HG02763 (cell line): Measurements from ENCODE around the gene ZNF850.

Experiments used
- ATAC-seq: cut with Tn5 transposase; IDR thresholded peaks from one replicate; pipeline ENCODE4 v1.9.1; 2021; ENCODE audit warnings: mild to moderate bottlenecking, moderate library complexity; ENCODE audit not compliant: unreplicated experiment

Gene ZNF850

GRCh38 chr19:36707134-36707533 is 65.5 kb downstream of the ZNF850 start:
- no peak for ATAC-seq

- ATAC-seq, result no peak
Observed at GRCh38 chr19:36688058-36688457, 84.5 kb downstream of the ZNF850 start.

DNA sequence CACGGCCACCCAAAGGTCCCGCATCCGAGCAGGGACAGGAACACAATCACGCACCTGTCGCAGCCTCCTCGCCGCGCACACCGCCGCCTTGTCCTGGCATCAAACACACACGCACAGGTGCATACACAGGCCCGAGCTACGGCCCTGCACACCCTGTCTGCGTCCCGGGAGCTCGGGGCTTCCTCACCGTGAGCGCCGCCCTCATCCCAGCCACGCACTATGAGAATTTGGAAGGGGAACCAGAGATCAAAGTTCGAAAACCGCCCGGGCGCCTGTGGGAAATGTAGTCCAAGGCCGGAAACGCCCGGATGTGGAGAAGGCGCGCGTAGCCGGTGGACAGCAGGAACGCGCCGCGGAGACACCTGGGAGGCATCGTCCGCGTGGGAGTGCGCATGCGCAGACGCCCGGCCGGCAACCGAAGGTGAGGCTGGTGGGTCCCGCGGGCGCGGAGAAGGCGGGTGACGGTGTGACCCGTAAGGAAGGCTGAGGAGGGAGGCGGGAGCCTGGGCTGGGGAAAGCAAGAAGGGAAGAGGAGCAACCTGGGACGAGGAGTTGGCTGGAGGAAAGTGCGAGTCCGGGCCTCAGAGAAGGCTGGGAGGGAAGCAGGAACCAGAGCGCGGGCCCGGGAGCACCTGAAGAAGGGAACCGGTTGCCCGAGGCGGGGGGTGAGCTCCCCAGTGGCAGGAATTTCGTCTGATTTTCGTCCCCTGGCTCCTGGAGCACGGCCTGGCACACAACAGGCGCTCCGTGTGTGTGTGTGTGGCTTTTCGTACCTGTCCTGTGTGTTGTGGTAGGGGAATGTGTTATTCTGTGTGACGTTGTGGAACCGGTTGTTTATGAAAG is 85.2 kb downstream of the ZNF850 start, which contains the start of gene ZNF567:
Gene ZNF567 (plus strand): TSS at position 399 of the 843 bp plus-strand sequence. CDS start 7,256 bp downstream, outside the sequence.
- ATAC-seq, result peak; percentile 93

- ATAC-seq, result no peak
Observed at GRCh38 chr19:36686365-36687213, 86.0 kb downstream of the ZNF850 start.

DNA sequence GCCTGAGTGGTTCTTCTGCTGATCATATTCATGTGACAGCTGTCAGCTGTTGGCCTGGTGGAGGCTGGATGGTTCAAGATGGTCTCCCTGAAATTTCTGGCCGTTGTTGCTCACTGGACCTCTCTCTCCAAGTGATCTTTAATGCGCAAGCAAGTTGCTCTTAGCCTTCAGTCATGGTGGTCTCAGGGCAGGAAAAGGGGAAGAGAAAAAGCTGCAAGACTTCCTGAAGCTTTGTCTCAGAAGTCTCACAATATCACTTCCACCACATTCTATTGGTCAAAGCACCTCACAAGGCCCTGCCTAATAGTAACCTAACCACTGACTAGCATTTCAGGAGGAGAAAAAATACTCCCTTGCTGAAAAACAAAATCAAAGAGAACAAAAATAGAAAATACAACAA is 86.8 kb downstream of the ZNF850 start:
- ATAC-seq, result no peak

DNA sequence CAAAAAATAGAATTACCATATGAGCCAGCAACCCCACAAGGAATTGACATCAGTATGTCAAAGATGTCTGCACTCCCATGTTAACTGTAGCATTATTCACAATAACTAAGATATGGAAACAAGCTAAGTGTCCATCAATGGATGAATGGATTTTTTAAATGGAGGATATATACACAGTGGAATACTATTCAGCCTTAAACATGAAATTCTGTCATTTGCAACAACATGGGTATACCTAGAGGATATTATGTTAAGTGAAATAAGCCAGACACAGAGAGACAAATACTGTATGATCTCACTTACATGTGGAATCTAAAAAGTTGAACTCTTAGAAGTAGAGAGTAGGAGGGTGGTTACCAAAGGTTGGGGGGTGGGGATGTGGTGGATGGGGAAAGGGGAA is 93.2 kb downstream of the ZNF850 start:
- ATAC-seq, result no peak

DNA sequence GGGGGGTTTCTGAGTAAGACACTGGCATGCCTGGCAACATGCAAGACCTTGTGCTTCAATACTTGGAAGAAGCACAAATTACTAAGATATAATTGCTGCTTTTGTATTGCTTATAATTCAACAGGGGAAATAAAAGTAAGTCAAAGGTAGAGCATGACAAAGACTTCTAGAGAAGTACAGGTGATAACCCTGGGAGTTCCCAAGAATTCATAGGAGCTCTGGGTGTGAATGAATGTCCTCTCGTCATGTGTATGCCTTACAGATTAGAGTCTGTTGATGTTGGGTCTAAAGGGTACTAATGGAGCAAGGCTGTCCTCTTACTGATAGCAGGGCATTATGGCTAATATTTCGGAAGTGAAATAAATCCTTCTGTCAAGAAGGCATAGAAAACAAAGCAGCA is 98.4 kb downstream of the ZNF850 start:
- no peak for ATAC-seq

DNA sequence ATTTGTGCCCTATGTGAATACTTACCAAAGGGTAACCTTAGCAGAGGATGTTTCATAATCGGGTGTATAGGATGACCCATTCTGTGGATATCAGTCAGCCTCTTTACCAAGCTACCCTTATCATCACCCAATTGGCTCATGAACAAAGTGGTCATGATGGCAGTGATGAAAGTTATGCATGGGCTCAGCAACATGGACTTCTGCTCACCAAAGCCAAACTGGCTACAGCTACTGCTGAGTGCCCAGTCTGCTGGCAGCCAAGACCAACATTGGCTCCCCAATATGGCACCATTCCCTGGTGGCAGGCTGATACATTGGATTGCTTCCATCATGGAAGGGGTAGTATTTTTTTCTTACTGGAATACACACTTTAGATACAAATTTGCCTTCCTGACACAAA is 100.2 kb downstream of the ZNF850 start:
- ATAC-seq, result no peak

DNA sequence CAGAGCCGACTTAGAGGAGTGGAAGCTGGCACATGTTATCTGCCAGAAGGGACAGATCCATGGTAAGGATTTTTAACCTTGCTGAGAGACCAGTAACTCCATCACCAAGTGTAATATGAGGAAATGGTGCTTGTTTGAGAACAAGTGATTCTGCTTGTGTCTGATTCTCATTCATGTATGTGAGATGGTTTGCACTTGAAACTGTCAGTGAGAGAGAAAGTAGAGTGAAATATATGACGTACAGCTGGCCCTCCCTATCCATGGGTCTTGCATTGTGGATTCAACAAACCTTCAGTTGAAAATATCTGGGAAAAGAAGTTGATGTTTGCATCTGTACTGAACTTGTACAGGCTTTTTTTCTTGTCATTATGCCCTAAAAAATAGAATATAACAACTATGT is 104.0 kb downstream of the ZNF850 start:
- no peak for ATAC-seq

DNA sequence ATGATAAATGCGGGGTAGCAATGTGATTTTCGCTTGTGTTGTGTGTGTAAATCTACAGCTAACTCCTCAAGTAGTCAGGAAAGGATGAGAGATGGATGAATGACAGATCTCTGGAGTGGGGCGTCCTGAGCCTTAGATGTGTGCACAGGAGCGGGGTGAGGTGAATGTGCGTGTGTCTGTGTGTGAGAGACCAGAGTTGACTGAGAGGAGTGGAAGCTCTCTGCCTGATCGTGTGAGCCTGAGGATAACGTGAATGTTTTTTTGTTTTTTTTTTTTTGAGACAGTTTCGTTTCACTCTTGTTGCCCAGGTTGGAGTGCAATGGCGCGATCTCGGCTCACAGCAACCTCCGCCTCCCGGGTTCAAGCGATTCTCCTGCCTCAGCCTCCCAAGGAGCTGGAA is 106.8 kb downstream of the ZNF850 start:
- ATAC-seq, result no peak
